GM23248 (cell line): Measurements from ENCODE around the gene ESYT2. TPM values are rescaled to one million over a fixed set of nuclear protein-coding genes. Genes with fewer than 3 reads are reported as not detected.

ENCODE experiments used
- DNase-seq: peaks from one replicate; pipeline ENCODE4 v3.0.0-alpha.2; 2015
- H2AFZ ChIP-seq: fragments of 200-600 bp; sonication (generic); 2 replicates; pipeline ENCODE4 v1.6.1; 2016; ENCODE audit warnings: antibody characterized with exemption
- H3F3A ChIP-seq: fragments of 200-600 bp; sonication (generic); 2 replicates; pipeline ENCODE4 v1.6.1; 2016; ENCODE audit warnings: mild to moderate bottlenecking, antibody characterized with exemption, mixed run types; ENCODE audit not compliant: insufficient read depth
- H3K27ac ChIP-seq: fragments of 200-600 bp; sonication (generic); 2 replicates; pipeline ENCODE4 v1.5.1; 2016; ENCODE audit warnings: mild to moderate bottlenecking
- H3K27me3 ChIP-seq: fragments of 200-600 bp; sonication (generic); replicated peaks from 2 replicates; pipeline ENCODE4 v1.6.1; 2016; ENCODE audit warnings: mild to moderate bottlenecking; ENCODE audit not compliant: insufficient read depth
- H3K36me3 ChIP-seq: fragments of 200-600 bp; sonication (generic); 2 replicates; pipeline ENCODE4 v1.6.1; 2016; ENCODE audit warnings: low read depth, mild to moderate bottlenecking
- H3K4me1 ChIP-seq: fragments of 200-600 bp; sonication (generic); 2 replicates; pipeline ENCODE4 v1.6.1; 2016; ENCODE audit warnings: mild to moderate bottlenecking; ENCODE audit not compliant: insufficient read depth
- H3K4me2 ChIP-seq: fragments of 200-600 bp; sonication (generic); one replicate; pipeline ENCODE4 v1.6.1; 2016; ENCODE audit warnings: mild to moderate bottlenecking; ENCODE audit not compliant: unreplicated experiment
- H3K4me3 ChIP-seq: fragments of 200-600 bp; sonication (generic); 2 replicates; pipeline ENCODE4 v1.5.1; 2016; ENCODE audit warnings: mild to moderate bottlenecking
- H3K79me2 ChIP-seq: fragments of 200-600 bp; sonication (generic); 2 replicates; pipeline ENCODE4 v1.6.1; 2016; ENCODE audit warnings: mild to moderate bottlenecking; ENCODE audit not compliant: insufficient read depth
- H3K9ac ChIP-seq: fragments of 200-600 bp; sonication (generic); 2 replicates; pipeline ENCODE4 v1.6.1; 2016; ENCODE audit warnings: mild to moderate bottlenecking
- H3K9me2 ChIP-seq: fragments of 200-600 bp; sonication (generic); 2 replicates; pipeline ENCODE4 v1.6.1; 2016; ENCODE audit warnings: mixed run types, mild to moderate bottlenecking, moderate library complexity; ENCODE audit not compliant: insufficient read depth
- H3K9me3 ChIP-seq: fragments of 200-600 bp; sonication (generic); one replicate; pipeline ENCODE4 v1.6.1; 2017; ENCODE audit warnings: low read depth
- H4K20me1 ChIP-seq: fragments of 200-600 bp; sonication (generic); 2 replicates; pipeline ENCODE4 v1.6.0; 2016; ENCODE audit not compliant: insufficient read depth
- EZH2 ChIP-seq: fragments of 200-600 bp; sonication (generic); IDR thresholded peaks from 2 replicates; pipeline ENCODE4 v1.6.1; 2018; ENCODE audit warnings: antibody characterized with exemption, mild to moderate bottlenecking; ENCODE audit not compliant: insufficient read depth, poor library complexity, severe bottlenecking
- EZH2phosphoT487 ChIP-seq: fragments of 200-600 bp; sonication (generic); IDR thresholded peaks from 2 replicates; pipeline ENCODE4 v1.6.1; 2018; ENCODE audit warnings: antibody characterized with exemption, moderate library complexity, mild to moderate bottlenecking, low read depth; ENCODE audit not compliant: insufficient read depth
- WGBS, 2 experiments: methylation state at CpG; one replicate each; pipeline ENCODE4 v1.1.6; 2015 to 2017; ENCODE audit warnings: low lambda C conversion rate in 2 of 2, low coverage in 1 of 2; ENCODE audit errors: missing lambda C conversion rate in 2 of 2; 5-methylcytosine and 5-hydroxymethylcytosine counted together
- in situ Hi-C: fragments of 300-500 bp; cut with MboI; formaldehyde crosslinking; loops from 2 replicates; pipeline ENCODE4 v1.15.0; 2020
- polyA plus RNA-seq: library from polyadenylated mRNA; unstranded; fragments of >200 nt; fragmentation: Nextera tagmentation; extraction: Ambion mirVana; gene quantifications from 2 replicates; pipeline ENCODE4 v1.2.1, GENCODE V29; 2016
- total RNA-seq: library from RNA; depleted of rRNA; stranded (reverse); fragments of >200 nt; shearing (Covaris generic); gene quantifications from 2 replicates; pipeline ENCODE4 v1.2.3, GENCODE V29; 2014

Gene ESYT2
- total and polyA plus RNA-seq, 2 experiments from 2014 or later, result 49.9 to 129 TPM

DNA sequence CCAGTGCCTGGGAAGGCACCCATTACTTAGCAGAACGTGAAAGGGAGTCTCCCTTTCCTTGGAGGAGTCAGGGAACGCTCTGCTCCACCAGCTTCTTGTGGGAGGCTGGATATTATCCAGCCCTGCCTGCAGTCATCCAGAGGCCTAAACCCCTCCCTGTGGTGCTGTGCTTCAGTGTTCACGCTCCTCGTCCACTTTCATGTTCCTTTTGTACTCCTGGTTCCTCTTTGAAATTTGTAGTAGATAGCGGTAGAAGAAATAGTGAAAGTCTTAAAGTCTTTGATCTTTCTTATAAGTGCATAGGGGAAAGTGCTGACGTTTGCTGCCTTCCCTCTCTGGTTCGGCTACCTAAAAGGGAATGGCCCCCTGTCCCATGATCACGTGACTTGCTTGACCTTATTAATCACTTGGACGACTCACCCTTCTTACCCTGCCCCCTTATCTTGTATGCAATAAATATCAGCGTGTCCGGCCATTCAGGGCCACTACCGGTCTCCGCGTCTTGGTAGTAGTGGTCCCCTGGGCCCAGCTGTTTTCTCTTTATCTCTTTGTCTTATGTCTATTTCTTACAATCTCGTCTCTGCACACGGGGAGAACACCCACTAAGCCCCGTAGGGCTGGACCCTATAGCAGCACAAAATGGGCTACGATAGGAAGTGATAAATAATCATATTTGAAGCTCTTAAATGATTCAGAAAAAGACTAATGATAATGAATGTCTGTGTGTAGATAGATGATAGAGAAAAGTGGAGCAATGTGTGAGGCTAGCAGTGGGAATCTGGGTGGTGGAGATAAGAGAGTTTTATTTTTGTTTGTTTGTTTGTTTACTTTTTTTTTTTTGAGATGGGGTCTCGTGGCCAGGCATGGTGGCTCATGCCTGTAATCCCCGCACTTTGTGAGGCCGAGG is 5.8 kb upstream of the ESYT2 start:
- Histone ChIP-seq H3K27ac (no peak overlapping the region), H3K9me2 (no peaks in the 10 kb centered on the region), H3K9ac (no peak overlapping the region), H3F3A (0 out of 2 replicates have a peak, but pooled peaks cover 9% of the 10 kb centered on the region), H3K4me1 (0 out of 2 replicates have a peak, but pooled peaks cover 4% of the 10 kb centered on the region), H3K4me3 (no peak overlapping the region), H3K4me2 (no peak overlapping the region), H3K27me3 (no peaks in the 10 kb centered on the region), H3K9me3 (no peaks in the 10 kb centered on the region), H2AFZ (peak overlapping the region; percentile 39), H4K20me1 (no peaks in the 10 kb centered on the region), H3K36me3 (no peaks in the 10 kb centered on the region), H3K79me2 (no peaks in the 10 kb centered on the region)
- no peak for DNase-seq
- in situ Hi-C loops, result no loop called here
- WGBS, 2 experiments, result 45 to 46% methylated on average over 21 of the region's 21 CpGs
- TF ChIP-seq EZH2 (no peak), EZH2phosphoT487 (no peak)

DNA sequence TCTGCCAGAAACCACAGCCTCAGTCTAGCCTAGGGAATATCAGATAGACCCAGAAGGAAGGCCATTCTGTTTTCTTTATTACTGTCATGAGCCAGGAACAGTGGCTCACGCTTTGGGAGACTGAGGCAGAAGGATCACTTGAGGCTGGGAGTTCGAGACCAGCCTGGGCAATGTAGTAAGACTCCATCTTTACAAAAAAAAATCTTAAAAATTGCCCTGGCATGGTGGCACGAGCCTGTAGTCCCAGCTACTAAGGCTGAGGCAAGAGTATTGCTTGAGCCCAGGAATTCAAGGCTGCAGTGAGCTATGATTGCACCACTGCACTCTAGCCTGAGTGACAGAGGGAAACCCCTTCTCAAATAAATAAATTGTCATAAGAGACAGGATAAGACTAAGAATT is 3.7 kb upstream of the ESYT2 start:
- 63% methylated on average over 3 of the region's 3 CpGs for WGBS, 2 experiments
- no peak for TF ChIP-seq EZH2phosphoT487
- TF ChIP-seq EZH2, result no peak
- peaks cover 7% of the 10 kb centered on the region for H3K79me2 ChIP-seq

DNA sequence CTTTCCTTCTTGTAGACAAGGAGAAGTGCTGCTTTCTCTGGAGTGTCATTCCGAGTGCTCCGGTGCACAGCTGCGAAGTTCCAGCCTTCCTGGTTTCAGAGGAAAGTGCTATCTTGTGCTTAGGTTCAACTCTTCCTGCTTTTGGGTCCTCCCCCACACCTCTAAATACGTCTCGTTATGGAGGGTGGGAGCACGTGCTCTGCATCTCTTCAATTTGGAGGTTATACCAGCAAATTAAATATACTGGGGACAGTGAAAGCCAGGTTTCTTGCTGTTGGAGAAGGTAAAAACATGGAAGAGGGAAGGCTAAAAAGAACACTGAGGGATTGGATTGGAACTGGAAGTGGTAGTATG is 2.4 kb upstream of the ESYT2 start:
- Histone ChIP-seq H3K9ac (no peak overlapping the region), H3K4me2 (no peak overlapping the region)
- in situ Hi-C loops, result no loop called here

More for the DNA sequence above, 3.7 kb upstream of the ESYT2 start:
- Histone ChIP-seq H3K36me3 (no peaks in the 10 kb centered on the region), H3K27ac (no peak overlapping the region), H3K4me3 (no peak overlapping the region), H3K9me3 (no peaks in the 10 kb centered on the region), H3F3A (peaks cover 10% of the 10 kb centered on the region), H3K9me2 (no peaks in the 10 kb centered on the region), H4K20me1 (no peaks in the 10 kb centered on the region), H3K4me2 (no peak overlapping the region), H3K27me3 (no peaks in the 10 kb centered on the region), H3K4me1 (0 out of 2 replicates have a peak, but pooled peaks cover 4% of the 10 kb centered on the region), H2AFZ (no peak overlapping the region), H3K9ac (no peak overlapping the region)
- DNase-seq, result no peak
- in situ Hi-C loops, result no loop called here

DNA sequence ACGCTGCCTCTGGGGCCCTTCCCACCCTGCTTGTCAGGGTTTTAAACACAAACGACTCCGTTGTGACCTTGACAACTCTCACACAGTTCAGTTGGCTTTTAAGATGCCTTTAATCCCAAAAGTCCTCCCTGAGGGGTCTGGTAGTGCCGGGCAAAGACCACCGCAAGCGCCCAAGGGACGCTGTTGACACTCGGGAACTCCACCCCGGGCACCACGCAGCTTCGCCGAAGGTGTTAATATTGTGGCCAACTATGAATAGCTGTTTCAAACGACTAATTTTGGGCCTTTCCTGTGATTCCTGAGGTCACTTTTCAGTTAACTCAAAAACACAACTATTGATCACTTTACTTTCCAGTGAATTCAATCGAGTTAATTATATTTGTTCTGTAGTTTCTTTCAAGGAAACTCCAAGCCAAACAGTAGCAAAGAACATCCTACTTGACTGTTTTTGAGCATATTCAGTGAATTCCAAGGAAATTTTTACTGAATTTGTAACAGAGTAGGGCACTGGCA is 958 bp upstream of the ESYT2 start:
- Histone ChIP-seq H3K4me1 (0 out of 2 replicates have a peak, but pooled peaks cover 9% of the 10 kb centered on the region), H3K27ac (peak overlapping the region; percentile 96), H3K9me3 (no peaks in the 10 kb centered on the region), H4K20me1 (no peaks in the 10 kb centered on the region), H2AFZ (peak overlapping the region; percentile 69), H3F3A (peaks cover 21% of the 10 kb centered on the region), H3K79me2 (peaks cover 34% of the 10 kb centered on the region), H3K9me2 (no peaks in the 10 kb centered on the region), H3K36me3 (no peaks in the 10 kb centered on the region), H3K4me2 (peak overlapping the region; percentile 80), H3K27me3 (no peaks in the 10 kb centered on the region), H3K9ac (peak overlapping the region; percentile 92), H3K4me3 (peak overlapping the region; percentile 90)
- no peak for DNase-seq
- no peak for TF ChIP-seq EZH2
- in situ Hi-C loops, result no loop called here
- WGBS, 2 experiments, result 2% methylated on average over 14 of the region's 14 CpGs

More for the DNA sequence above, 2.4 kb upstream of the ESYT2 start:
- Histone ChIP-seq H3K4me1 (0 out of 2 replicates have a peak, but pooled peaks cover 9% of the 10 kb centered on the region), H3K9me2 (no peaks in the 10 kb centered on the region), H3F3A (peaks cover 21% of the 10 kb centered on the region), H3K4me3 (no peak overlapping the region), H3K79me2 (peaks cover 20% of the 10 kb centered on the region), H3K27ac (no peak overlapping the region), H4K20me1 (no peaks in the 10 kb centered on the region), H3K9me3 (no peaks in the 10 kb centered on the region), H3K36me3 (no peaks in the 10 kb centered on the region), H3K27me3 (no peaks in the 10 kb centered on the region), H2AFZ (no peak overlapping the region)
- 77 to 84% methylated on average over 6 of the region's 6 CpGs for WGBS, 2 experiments
- DNase-seq, result no peak
- TF ChIP-seq EZH2 (no peak), EZH2phosphoT487 (no peak)
